Suppressor macrophage (primary cell): ENCODE results near the gene TRIM9.

ENCODE experiments used
- DNase-seq, 4 experiments: peaks; one replicate each; pipeline ENCODE4 v3.0.0-alpha.2; 2020 to 2022

Gene TRIM9

GRCh38 chr14:51056421-51056820 is 38.5 kb downstream of the TRIM9 start:
- no peak for DNase-seq

- DNase-seq = no peak
Observed at GRCh38 chr14:51053157-51053556, 41.7 kb downstream of the TRIM9 start.

GRCh38 chr14:51044961-51045360 is 49.9 kb downstream of the TRIM9 start:
- no peak for DNase-seq

GRCh38 chr14:51041883-51042282 is 53.0 kb downstream of the TRIM9 start:
- DNase-seq = no peak

GRCh38 chr14:51041108-51041531 is 53.8 kb downstream of the TRIM9 start:
- DNase-seq = no peak

- peak in 3 of 4 experiments; percentile 11 to 51 (median 39) for DNase-seq
Observed at GRCh38 chr14:51039252-51039651, 55.7 kb downstream of the TRIM9 start.

GRCh38 chr14:51035611-51036192 is 59.2 kb downstream of the TRIM9 start:
- DNase-seq = no peak

GRCh38 chr14:51028851-51029754 is 65.8 kb downstream of the TRIM9 start:
- DNase-seq = no peak

- DNase-seq = no peak
Observed at GRCh38 chr14:51028361-51028760, 66.5 kb downstream of the TRIM9 start.

GRCh38 chr14:51024377-51024776 is 70.5 kb downstream of the TRIM9 start:
- no peak for DNase-seq

GRCh38 chr14:51023964-51024363 is 70.9 kb downstream of the TRIM9 start:
- no peak for DNase-seq

- DNase-seq = no peak
Observed at GRCh38 chr14:51022769-51023168, 72.1 kb downstream of the TRIM9 start.

GRCh38 chr14:51020024-51020710 is 74.7 kb downstream of the TRIM9 start:
- DNase-seq = no peak

GRCh38 chr14:51019089-51019488 is 75.8 kb downstream of the TRIM9 start:
- DNase-seq = no peak

- no peak for DNase-seq
Observed at GRCh38 chr14:51018521-51018920, 76.4 kb downstream of the TRIM9 start.

GRCh38 chr14:51014625-51015024 is 80.3 kb downstream of the TRIM9 start:
- no peak for DNase-seq

- DNase-seq = no peak
Observed at GRCh38 chr14:51014086-51014485, 80.8 kb downstream of the TRIM9 start.

GRCh38 chr14:51012055-51012454 is 82.8 kb downstream of the TRIM9 start:
- DNase-seq = peak; percentile 25 to 66 (median 56)

- no peak for DNase-seq
Observed at GRCh38 chr14:51008446-51008845, 86.5 kb downstream of the TRIM9 start.

- peak; percentile 48 to 87 (median 78) for DNase-seq
Observed at GRCh38 chr14:51006781-51007211, 88.1 kb downstream of the TRIM9 start.

GRCh38 chr14:51006324-51006723 is 88.6 kb downstream of the TRIM9 start:
- DNase-seq = no peak

- DNase-seq = peak; percentile 23 to 66 (median 46)
Observed at GRCh38 chr14:51004801-51005526, 89.9 kb downstream of the TRIM9 start.

- peak in 2 of 4 experiments; percentile 13 to 23 for DNase-seq
Observed at GRCh38 chr14:51004352-51004800, 90.5 kb downstream of the TRIM9 start.
